Measurements from ENCODE around the gene CCNT2. TPM values are rescaled to one million over a fixed set of nuclear protein-coding genes. Genes with fewer than 3 reads are reported as not detected.
"Not testable (repeated sequence)": the region's sequence is repeated elsewhere in the genome, so short reads cannot be mapped to it uniquely, and the experiment has no call there.

Gene CCNT2
- total and polyA plus RNA-seq, 3 donors from 2014 or later: 28.2 to 52.8 (median 49.3) TPM

GRCh38 chr2:134975281-134976009 lies 56.8 kb downstream of the CCNT2 start:
- Histone ChIP-seq H3K27me3 (no peaks in the 10 kb centered on the region), H3K27ac (no peak overlapping the region), H3K4me1 (no peaks in the 10 kb centered on the region), H3K36me3 (ENCODE audit: low read depth, missing control alignments) (no peaks in the 10 kb centered on the region), H3K4me3 (no peak overlapping the region), H3K9me3 (no peaks in the 10 kb centered on the region)
- intact Hi-C loops (cut with DNase I; ENCODE audit: low total_unique reads): no loop called here
- DNase-seq: no peak
- WGBS, 2 donors: 90% methylated on average over 5 of the region's 6 CpGs; no CpG with 5 or more reads in 1 of the 2 donors
- no peak for TF ChIP-seq POLR2A (IDR thresholded peaks at IDR 0.05)
- TF ChIP-seq CTCF (IDR thresholded peaks at IDR 0.05): no peak

- Histone ChIP-seq H3K27me3 (no peaks in the 10 kb centered on the region), H3K4me1 (no peaks in the 10 kb centered on the region), H3K9me3 (no peaks in the 10 kb centered on the region), H3K27ac (no peak overlapping the region), H3K4me3 (no peak overlapping the region), H3K36me3 (ENCODE audit: low read depth, missing control alignments) (no peaks in the 10 kb centered on the region)
- DNase-seq: no peak
- WGBS, 2 donors: 54 to 80% methylated on average over 1 to 3 of the region's 3 CpGs
- TF ChIP-seq CTCF (IDR thresholded peaks at IDR 0.05): no peak
- no peak for TF ChIP-seq POLR2A (IDR thresholded peaks at IDR 0.05)
- intact Hi-C loops (cut with DNase I; ENCODE audit: low total_unique reads): no loop called here
These were observed 57.6 kb downstream of the CCNT2 start for GRCh38 chr2:134976074-134976702.

- H3K4me3 ChIP-seq; DNase-seq; H3K9me3 ChIP-seq; H3K27me3 ChIP-seq; H3K36me3 ChIP-seq (ENCODE audit: low read depth, missing control alignments); intact Hi-C loops (cut with DNase I; ENCODE audit: low total_unique reads); H3K4me1 ChIP-seq; H3K27ac ChIP-seq: not testable (repeated sequence)
- WGBS, 2 donors: 86% methylated on average over 5 of the region's 5 CpGs
These were observed 58.5 kb downstream of the CCNT2 start for GRCh38 chr2:134977104-134977503.

- no peak for DNase-seq
- H3K27ac ChIP-seq: no peak overlapping the region
These were observed 60.6 kb downstream of the CCNT2 start for GRCh38 chr2:134979221-134979620.

More at GRCh38 chr2:134979221-134979620, 60.6 kb downstream of the CCNT2 start:
- intact Hi-C loops (cut with DNase I; ENCODE audit: low total_unique reads): no loop called here
- no peaks in the 10 kb centered on the region for H3K36me3 ChIP-seq (ENCODE audit: low read depth, missing control alignments)
- H3K4me3 ChIP-seq: no peak overlapping the region
- no peak for TF ChIP-seq CTCF (IDR thresholded peaks at IDR 0.05)
- no peak for TF ChIP-seq POLR2A (IDR thresholded peaks at IDR 0.05)
- no peaks in the 10 kb centered on the region for H3K9me3 ChIP-seq
- H3K27me3 ChIP-seq: no peaks in the 10 kb centered on the region
- WGBS, 2 donors: 62 to 63% methylated on average over 4 of the region's 4 CpGs
- no peaks in the 10 kb centered on the region for H3K4me1 ChIP-seq
